ENCODE measurements around the gene HTR6. TPM values are rescaled to one million over a fixed set of nuclear protein-coding genes. Genes with fewer than 3 reads are reported as not detected.

The HTR6 gene
- total RNA-seq, 1 experiment from 2014 or later: 0.57 TPM

- Histone ChIP-seq H3K9me3 (ENCODE audit: control insufficient read depth in 1 of 2, insufficient read depth in 1 of 2, low read depth in 1 of 2, low read length in 2 of 2) (peaks cover 0 to 10% of the 10 kb centered on the region in 2 experiments; a peak in 1 of 4 replicates), H3K36me3 (ENCODE audit: control insufficient read depth in 1 of 2, insufficient read depth in 2 of 2, low read length in 2 of 2) (0 out of 4 replicates have a peak, but pooled peaks cover 0 to 4% of the 10 kb centered on the region in 2 experiments), H3K4me1 (ENCODE audit: control insufficient read depth in 1 of 2, insufficient read depth in 2 of 2, low read length in 2 of 2) (no peaks in the 10 kb centered on the region), H2AFZ (ENCODE audit: low read depth, low read length, poor library complexity, severe bottlenecking) (no peak overlapping the region), H3K4me3 (replicated peaks in 1 of 2; ENCODE audit: low read depth in 1 of 2, low read length in 2 of 2) (no peak overlapping the region), H4K20me1 (ENCODE audit: insufficient read depth) (no peaks in the 10 kb centered on the region), H3K27ac (ENCODE audit: low read depth, low read length) (no peak overlapping the region), H3K27me3 (ENCODE audit: insufficient read depth, low read length) (no peaks in the 10 kb centered on the region), H3K9me2 (ENCODE audit: insufficient read depth) (no peaks in the 10 kb centered on the region), H3K79me2 (ENCODE audit: insufficient read depth, low read length) (no peaks in the 10 kb centered on the region), H3K4me2 (ENCODE audit: low read length) (no peak overlapping the region), H3K9ac (ENCODE audit: low read length) (no peak overlapping the region)
- ChIA-PET CTCF (interaction anchor here (2.2 kb wide), 1 partner anchor 13 kb away, joined by 12 read pairs; no protein-coding TSS in a partner anchor), POLR2A (no interaction called here), RAD21 (ENCODE audit: low non-redundant PET in 1 of 2, low total read pairs in 2 of 2, uncharacterized antibody in 2 of 2, unreplicated experiment in 2 of 2) (no interaction called here)
- TF ChIP-seq ATF3 (IDR thresholded peaks at IDR 0.05) (no peak), POLR2AphosphoS5 (IDR thresholded peaks at IDR 0.05; ENCODE audit: low read depth, low read length) (no peak), SIN3A (IDR thresholded peaks at IDR 0.05; ENCODE audit: low read depth) (no peak), FOSL1 (IDR thresholded peaks at IDR 0.05; ENCODE audit: low read depth) (no peak), TCF7L2 (IDR thresholded peaks at IDR 0.05; ENCODE audit: borderline replicate concordance, extremely low read depth, insufficient read depth, insufficient read length) (no peak), ZFX (IDR thresholded peaks at IDR 0.05) (no peak)
- TF ChIP-seq, protein P1, sequence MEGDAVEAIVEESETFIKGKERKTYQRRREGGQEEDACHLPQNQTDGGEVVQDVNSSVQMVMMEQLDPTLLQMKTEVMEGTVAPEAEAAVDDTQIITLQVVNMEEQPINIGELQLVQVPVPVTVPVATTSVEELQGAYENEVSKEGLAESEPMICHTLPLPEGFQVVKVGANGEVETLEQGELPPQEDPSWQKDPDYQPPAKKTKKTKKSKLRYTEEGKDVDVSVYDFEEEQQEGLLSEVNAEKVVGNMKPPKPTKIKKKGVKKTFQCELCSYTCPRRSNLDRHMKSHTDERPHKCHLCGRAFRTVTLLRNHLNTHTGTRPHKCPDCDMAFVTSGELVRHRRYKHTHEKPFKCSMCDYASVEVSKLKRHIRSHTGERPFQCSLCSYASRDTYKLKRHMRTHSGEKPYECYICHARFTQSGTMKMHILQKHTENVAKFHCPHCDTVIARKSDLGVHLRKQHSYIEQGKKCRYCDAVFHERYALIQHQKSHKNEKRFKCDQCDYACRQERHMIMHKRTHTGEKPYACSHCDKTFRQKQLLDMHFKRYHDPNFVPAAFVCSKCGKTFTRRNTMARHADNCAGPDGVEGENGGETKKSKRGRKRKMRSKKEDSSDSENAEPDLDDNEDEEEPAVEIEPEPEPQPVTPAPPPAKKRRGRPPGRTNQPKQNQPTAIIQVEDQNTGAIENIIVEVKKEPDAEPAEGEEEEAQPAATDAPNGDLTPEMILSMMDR (IDR thresholded peaks at IDR 0.05 in 2 of 3, conservative IDR thresholded peaks at IDR 0.05 in 1 of 3; ENCODE audit: borderline replicate concordance in 1 of 3, insufficient read depth in 1 of 3, low read depth in 2 of 3, low read length in 2 of 3): no peak
- ATAC-seq (no peak), DNase-seq (ENCODE audit: low read depth, low spot score) (no peak)
- intact Hi-C loops (cut with micrococcal nuclease): no loop called here
- no TSS peak for BruUV-seq (replicated peaks)
Observed at GRCh38 chr1:19728413-19729145, 63.9 kb downstream of the HTR6 start.
